ENCODE data around the gene GSTM4.
"Not testable (repeated sequence)": the region's sequence is repeated elsewhere in the genome, so short reads cannot be mapped to it uniquely, and the experiment has no call there.

GSTM4 gene

GRCh38 chr1:109639841-109640184 lies 16.1 kb upstream of the GSTM4 start:
- DNase-seq = no peak

- DNase-seq = peak; percentile 87
Observed at GRCh38 chr1:109640285-109640865, 15.5 kb upstream of the GSTM4 start.

GRCh38 chr1:109641078-109641740 lies 14.7 kb upstream of the GSTM4 start:
- DNase-seq = no peak

- DNase-seq = no peak
Observed at GRCh38 chr1:109641861-109642260, 14.0 kb upstream of the GSTM4 start.

GRCh38 chr1:109642626-109643025 lies 13.3 kb upstream of the GSTM4 start:
- peak; percentile 13 for DNase-seq

- peak; percentile 86 for DNase-seq
Observed at GRCh38 chr1:109643385-109644230, 12.3 kb upstream of the GSTM4 start.

GRCh38 chr1:109644670-109645069 lies 11.2 kb upstream of the GSTM4 start:
- no peak for DNase-seq

- peak; percentile 76 for DNase-seq
Observed at GRCh38 chr1:109649491-109649914, 6.4 kb upstream of the GSTM4 start.

- DNase-seq = no peak
Observed at GRCh38 chr1:109650609-109651008, 5.3 kb upstream of the GSTM4 start.

- DNase-seq = no peak
Observed at GRCh38 chr1:109652402-109652801, 3.5 kb upstream of the GSTM4 start.

- no peak for DNase-seq
Observed at GRCh38 chr1:109653306-109653705, 2.6 kb upstream of the GSTM4 start.

- no peak for DNase-seq
Observed at GRCh38 chr1:109654519-109654918, 1.4 kb upstream of the GSTM4 start.

- DNase-seq = no peak
Observed at GRCh38 chr1:109657395-109657794, 1.5 kb downstream of the GSTM4 start.

- DNase-seq = no peak
Observed at GRCh38 chr1:109657970-109658369, 2.1 kb downstream of the GSTM4 start.

- no peak for DNase-seq
Observed at GRCh38 chr1:109658533-109659042, 2.7 kb downstream of the GSTM4 start.

- DNase-seq = no peak
Observed at GRCh38 chr1:109659145-109659544, 3.2 kb downstream of the GSTM4 start.

GRCh38 chr1:109659997-109660690 lies 4.2 kb downstream of the GSTM4 start:
- no peak for DNase-seq

- DNase-seq = not testable (repeated sequence)
Observed at GRCh38 chr1:109660691-109661026, 4.8 kb downstream of the GSTM4 start.

- no peak for DNase-seq
Observed at GRCh38 chr1:109661391-109661790, 5.5 kb downstream of the GSTM4 start.

- no peak for DNase-seq
Observed at GRCh38 chr1:109664671-109665070, 8.8 kb downstream of the GSTM4 start.

- peak; percentile 92 for DNase-seq
Observed at GRCh38 chr1:109667452-109668122, 11.7 kb downstream of the GSTM4 start, which contains the start of gene GSTM2. Gene GSTM2 (plus strand): TSS chr1:109668057. CDS start chr1:109668116, 59 bp downstream.

GRCh38 chr1:109668123-109668775 lies 12.3 kb downstream of the GSTM4 start:
- DNase-seq = no peak

Measured in OCI-M1 (cell line).